ENCODE data around the gene PPP6R2. TPM values are rescaled to one million over a fixed set of nuclear protein-coding genes. Genes with fewer than 3 reads are reported as not detected.
A peak's percentile ranks its signal among the peaks of the same experiment; 100 is the strongest.

Gene PPP6R2
- total RNA-seq, 8 experiments from 2014 or later = 25.1 to 75.6 (median 40.4) TPM

DNA sequence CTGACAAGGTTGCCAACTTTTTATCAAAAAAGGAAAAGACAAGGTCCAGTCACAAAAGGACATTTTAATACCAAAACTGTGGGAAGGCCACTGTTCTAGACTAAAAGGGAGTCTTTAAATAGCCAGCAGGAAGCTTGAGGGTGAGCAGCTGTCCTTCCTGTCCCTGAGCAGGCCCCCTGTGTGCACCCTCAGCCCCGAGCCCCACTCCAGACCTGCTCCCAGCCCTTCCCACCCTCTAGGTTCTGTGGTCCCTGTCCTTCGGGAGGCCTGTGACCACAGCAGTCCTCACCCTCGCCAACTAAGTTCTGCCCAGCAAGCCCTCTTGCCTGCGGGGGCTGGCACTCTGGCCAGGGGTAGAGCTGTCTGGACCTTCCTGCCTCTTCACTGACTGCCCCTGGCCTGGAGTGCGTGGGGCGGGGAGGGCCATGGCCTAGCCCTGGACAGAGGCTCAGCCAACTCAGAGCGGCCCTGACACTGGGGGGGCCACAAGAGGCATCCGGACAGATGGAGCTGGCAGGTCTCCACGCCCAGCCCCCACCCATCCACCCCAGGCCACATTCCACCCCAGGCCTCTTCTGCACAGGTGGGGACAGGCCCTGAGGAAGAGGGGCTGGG lies 34.0 kb upstream of the PPP6R2 start:
- Histone ChIP-seq H3K4me3 (peak overlapping the region in 1 of 5 donors; percentile 3), H3K4me1 (replicated peaks in 1 of 2) (peaks cover 39 to 40% of the 10 kb centered on the region in 2 donors), H3K27ac (peak overlapping the region; percentile 24 to 84)
- 30% methylated on average over 2 of the region's 9 CpGs; no CpG with 5 or more reads in 9 of the 10 experiments for WGBS, 10 experiments
- in situ Hi-C loops (cut with MboI; ENCODE audit: low pct_unique_long_range_greater_than_20kb in 2 of 9, low sequenced_read_pairs in 9 of 9, unreplicated experiment in 9 of 9) = no loop called here
- ATAC-seq (replicated peaks in 6 of 8) = peak in 5 of 8 experiments; percentile 0 to 60 (median 45)

DNA sequence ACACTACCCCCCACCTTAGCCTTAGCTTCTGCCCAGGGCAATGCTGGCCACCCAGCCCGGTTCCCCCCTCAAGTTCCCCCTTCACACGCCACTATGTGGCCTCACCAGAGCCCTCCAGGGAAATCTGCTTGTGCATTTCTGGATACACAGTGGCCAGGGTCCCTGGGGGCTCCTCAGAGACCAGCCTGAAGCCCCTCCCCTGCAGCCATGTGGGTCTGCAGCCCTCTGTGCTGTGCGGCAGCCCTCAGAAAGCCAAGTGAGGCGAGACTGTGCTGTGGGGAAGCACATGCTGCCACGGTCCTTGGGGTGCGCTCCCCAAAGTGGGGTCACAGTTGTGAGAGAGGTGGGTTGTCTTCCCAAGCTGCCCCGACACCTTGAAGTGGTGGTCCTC lies 33.5 kb upstream of the PPP6R2 start:
- WGBS, 10 experiments = 67 to 100% (median 100%) methylated on average over 1 to 3 of the region's 7 CpGs; no CpG with 5 or more reads in 7 of the 10 experiments
- peak overlapping the region; percentile 24 to 84 for H3K27ac ChIP-seq
- H3K4me1 ChIP-seq (replicated peaks in 1 of 2) = peaks cover 40 to 42% of the 10 kb centered on the region in 2 donors

DNA sequence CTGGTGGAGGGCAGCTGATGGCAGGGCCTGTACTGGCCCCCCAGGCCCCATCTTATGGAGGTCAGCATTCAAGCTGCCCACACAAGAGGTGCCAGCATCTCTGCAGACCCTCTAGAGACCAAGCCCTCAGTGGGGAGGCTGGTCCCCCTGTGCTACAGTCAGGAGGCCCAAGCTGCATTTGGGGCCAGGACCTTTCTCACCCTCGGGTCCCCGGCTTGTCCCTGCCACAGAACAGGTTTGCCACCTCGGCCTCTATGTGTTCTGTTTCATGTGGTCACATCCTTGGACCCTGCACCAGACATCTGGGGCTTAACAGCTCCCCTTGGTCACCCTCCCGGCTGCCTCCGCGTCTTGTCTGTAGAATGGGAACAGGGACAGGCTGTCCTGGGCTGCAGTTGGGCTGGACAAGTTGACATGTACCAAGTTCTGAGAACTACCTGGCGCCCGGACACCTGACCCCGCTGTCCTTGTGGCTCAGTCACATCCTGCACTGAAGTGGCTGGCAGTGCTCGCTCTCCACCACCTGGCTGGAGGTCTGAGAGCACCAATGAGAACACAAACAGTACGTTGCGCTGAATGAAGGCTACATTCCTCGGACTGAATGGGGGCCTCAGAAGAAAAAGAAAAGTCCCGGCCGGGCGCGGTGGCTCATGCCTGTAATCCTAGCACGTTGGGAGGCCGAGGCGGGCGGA lies 33.0 kb upstream of the PPP6R2 start:
- H3K4me3 ChIP-seq = no peak overlapping the region
- no peak for ATAC-seq (replicated peaks in 6 of 8)
- H3K27ac ChIP-seq = peak overlapping the region in 1 of 2 donors; percentile 84
- WGBS, 10 experiments = 90 to 91% methylated on average over 6 to 11 of the region's 21 CpGs; no CpG with 5 or more reads in 8 of the 10 experiments
- peaks cover 37 to 41% of the 10 kb centered on the region in 2 donors for H3K4me1 ChIP-seq (replicated peaks in 1 of 2)
- in situ Hi-C loops (cut with MboI; ENCODE audit: low pct_unique_long_range_greater_than_20kb in 2 of 9, low sequenced_read_pairs in 9 of 9, unreplicated experiment in 9 of 9) = no loop called here

More for the DNA sequence above, 33.5 kb upstream of the PPP6R2 start:
- ATAC-seq (replicated peaks in 6 of 8) = peak in 5 of 8 experiments; percentile 0 to 75 (median 69)
- peak overlapping the region in 1 of 5 donors; percentile 3 for H3K4me3 ChIP-seq
- in situ Hi-C loops (cut with MboI; ENCODE audit: low pct_unique_long_range_greater_than_20kb in 2 of 9, low sequenced_read_pairs in 9 of 9, unreplicated experiment in 9 of 9) = no loop called here

GRCh38 chr22:50310949-50311444 lies 32.1 kb upstream of the PPP6R2 start:
- in situ Hi-C loops (cut with MboI; ENCODE audit: low pct_unique_long_range_greater_than_20kb in 2 of 9, low sequenced_read_pairs in 9 of 9, unreplicated experiment in 9 of 9) = no loop called here
- no peak for ATAC-seq (replicated peaks in 6 of 8)
- WGBS, 10 experiments = 90 to 100% methylated on average over 2 of the region's 16 CpGs; no CpG with 5 or more reads in 8 of the 10 experiments
- no peak overlapping the region for H3K4me3 ChIP-seq
- H3K4me1 ChIP-seq (replicated peaks in 1 of 2) = peaks cover 30 to 35% of the 10 kb centered on the region in 2 donors
- no peak overlapping the region for H3K27ac ChIP-seq

- no peak overlapping the region for H3K27ac ChIP-seq
These were observed 31.3 kb upstream of the PPP6R2 start for GRCh38 chr22:50311606-50312351.

DNA sequence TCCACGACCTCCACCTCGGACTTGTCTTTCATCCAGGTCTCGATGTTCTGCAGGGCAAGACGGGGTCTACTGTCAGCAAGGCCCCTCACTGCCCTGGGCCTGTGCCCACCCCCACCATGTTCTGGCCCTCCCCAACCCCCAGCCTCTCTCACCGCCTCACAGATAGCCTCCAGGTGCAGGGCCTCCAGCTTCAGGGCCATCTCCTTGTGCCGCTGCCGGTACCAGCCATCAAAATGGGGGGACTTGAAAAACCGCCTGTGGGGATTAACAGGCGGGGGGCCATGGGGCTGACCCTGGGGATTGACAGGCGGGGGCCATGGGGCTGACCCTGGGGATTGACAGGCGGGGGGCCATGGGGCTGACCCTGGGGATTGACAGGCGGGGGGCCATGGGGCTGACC lies 30.8 kb upstream of the PPP6R2 start:
- no CpG with 5 or more reads among the region's 12 CpGs for WGBS, 10 experiments
- in situ Hi-C loops (cut with MboI; ENCODE audit: low pct_unique_long_range_greater_than_20kb in 2 of 9, low sequenced_read_pairs in 9 of 9, unreplicated experiment in 9 of 9) = no loop called here
- Histone ChIP-seq H3K27ac (no peak overlapping the region), H3K4me3 (no peak overlapping the region), H3K4me1 (replicated peaks in 1 of 2) (peaks cover 30 to 35% of the 10 kb centered on the region in 2 donors)
- ATAC-seq (replicated peaks in 6 of 8) = no peak

More at GRCh38 chr22:50311606-50312351, 31.3 kb upstream of the PPP6R2 start:
- 100% methylated on average over 1 of the region's 23 CpGs; no CpG with 5 or more reads in 8 of the 10 experiments for WGBS, 10 experiments
- no peak for ATAC-seq (replicated peaks in 6 of 8)
- Histone ChIP-seq H3K4me3 (no peak overlapping the region), H3K4me1 (replicated peaks in 1 of 2) (peaks cover 30 to 35% of the 10 kb centered on the region in 2 donors)
- in situ Hi-C loops (cut with MboI; ENCODE audit: low pct_unique_long_range_greater_than_20kb in 2 of 9, low sequenced_read_pairs in 9 of 9, unreplicated experiment in 9 of 9) = no loop called here

- in situ Hi-C loops (cut with MboI; ENCODE audit: low pct_unique_long_range_greater_than_20kb in 2 of 9, low sequenced_read_pairs in 9 of 9, unreplicated experiment in 9 of 9) = no loop called here
- H3K27ac ChIP-seq = no peak overlapping the region
- peaks cover 27 to 32% of the 10 kb centered on the region in 2 donors for H3K4me1 ChIP-seq (replicated peaks in 1 of 2)
- H3K4me3 ChIP-seq = no peak overlapping the region
- no CpG with 5 or more reads among the region's 7 CpGs for WGBS, 10 experiments
- ATAC-seq (replicated peaks in 6 of 8) = no peak
These were observed 30.1 kb upstream of the PPP6R2 start for GRCh38 chr22:50313021-50313420.

DNA sequence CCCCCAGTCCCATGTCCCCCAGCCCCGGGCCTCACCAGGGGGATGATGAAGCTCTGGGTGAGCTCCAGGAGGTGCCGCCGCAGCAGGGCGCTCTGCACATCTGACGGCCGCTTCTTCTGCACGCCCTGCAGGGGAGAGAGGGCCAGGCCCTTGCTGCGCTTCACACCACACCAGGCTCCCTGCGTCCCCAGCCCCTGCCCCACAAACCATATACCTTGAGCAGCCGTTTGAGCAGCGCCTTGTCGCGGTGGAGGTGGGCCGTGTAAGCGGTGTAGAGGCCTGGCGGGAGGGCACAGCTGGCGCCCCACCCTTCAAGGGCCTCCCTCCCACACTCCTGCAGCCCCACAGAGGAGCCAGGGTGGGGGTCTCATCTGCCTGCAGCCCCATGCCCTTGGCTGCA lies 29.5 kb upstream of the PPP6R2 start:
- Histone ChIP-seq H3K4me3 (no peak overlapping the region), H3K4me1 (replicated peaks in 1 of 2) (peaks cover 23 to 26% of the 10 kb centered on the region in 2 donors), H3K27ac (no peak overlapping the region)
- WGBS, 10 experiments = 80% methylated on average over 1 of the region's 17 CpGs; no CpG with 5 or more reads in 9 of the 10 experiments
- ATAC-seq (replicated peaks in 6 of 8) = no peak
- in situ Hi-C loops (cut with MboI; ENCODE audit: low pct_unique_long_range_greater_than_20kb in 2 of 9, low sequenced_read_pairs in 9 of 9, unreplicated experiment in 9 of 9) = no loop called here

- Histone ChIP-seq H3K4me3 (no peak overlapping the region), H3K4me1 (replicated peaks in 1 of 2) (peaks cover 23 to 24% of the 10 kb centered on the region in 2 donors), H3K27ac (no peak overlapping the region)
- in situ Hi-C loops (cut with MboI; ENCODE audit: low pct_unique_long_range_greater_than_20kb in 2 of 9, low sequenced_read_pairs in 9 of 9, unreplicated experiment in 9 of 9) = no loop called here
- 70 to 80% methylated on average over 2 to 3 of the region's 14 CpGs; no CpG with 5 or more reads in 8 of the 10 experiments for WGBS, 10 experiments
- ATAC-seq (replicated peaks in 6 of 8) = no peak
These were observed 29.1 kb upstream of the PPP6R2 start for GRCh38 chr22:50314081-50314454.

DNA sequence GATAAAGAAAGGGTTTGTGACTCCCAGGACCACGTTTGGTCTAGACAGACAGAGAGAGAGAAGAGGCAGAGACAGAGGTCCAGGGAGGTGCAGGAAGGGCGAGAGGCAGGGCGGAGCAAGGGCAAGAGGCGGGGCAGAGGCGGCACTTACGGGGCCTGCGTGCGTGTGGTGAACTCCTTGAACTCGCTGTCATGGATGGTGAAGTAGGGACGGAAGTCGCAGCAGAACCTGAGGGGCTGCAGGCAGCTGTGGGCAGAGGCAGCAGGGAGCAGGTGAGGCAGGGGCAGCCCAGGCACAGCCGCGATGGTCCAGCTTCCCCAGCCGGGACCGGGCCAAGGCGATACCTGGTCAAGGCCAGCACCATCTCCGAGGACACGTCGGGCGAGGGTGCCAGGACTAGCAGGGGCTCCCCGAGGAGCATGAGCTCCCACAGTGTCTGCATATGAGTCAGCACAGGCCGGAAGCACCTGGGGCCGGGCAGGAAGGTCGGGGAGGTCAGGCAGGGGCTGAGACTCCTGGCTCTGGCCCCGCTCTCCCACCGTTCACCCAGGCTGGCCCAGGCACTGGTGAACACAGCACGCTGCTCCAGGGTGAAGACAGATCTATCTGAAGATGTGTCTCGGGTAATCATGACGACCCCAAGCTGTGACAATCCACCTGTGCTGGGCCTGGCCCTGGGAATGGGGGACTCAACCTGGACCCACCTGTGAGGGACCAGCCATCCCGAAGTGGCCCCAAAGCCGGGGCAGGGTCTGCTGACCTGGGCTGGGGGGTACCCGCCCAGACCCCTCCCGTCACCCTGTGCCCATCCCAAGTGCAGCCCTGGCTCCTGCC lies 28.5 kb upstream of the PPP6R2 start:
- peak in 3 of 8 experiments; percentile 11 to 56 (median 18) for ATAC-seq (replicated peaks in 6 of 8)
- Histone ChIP-seq H3K4me3 (no peak overlapping the region), H3K4me1 (replicated peaks in 1 of 2) (peaks cover 20 to 21% of the 10 kb centered on the region in 2 donors), H3K27ac (no peak overlapping the region)
- in situ Hi-C loops (cut with MboI; ENCODE audit: low pct_unique_long_range_greater_than_20kb in 2 of 9, low sequenced_read_pairs in 9 of 9, unreplicated experiment in 9 of 9) = no loop called here
- 17 to 60% (median 47%) methylated on average over 1 to 4 of the region's 33 CpGs; no CpG with 5 or more reads in 5 of the 10 experiments for WGBS, 10 experiments

DNA sequence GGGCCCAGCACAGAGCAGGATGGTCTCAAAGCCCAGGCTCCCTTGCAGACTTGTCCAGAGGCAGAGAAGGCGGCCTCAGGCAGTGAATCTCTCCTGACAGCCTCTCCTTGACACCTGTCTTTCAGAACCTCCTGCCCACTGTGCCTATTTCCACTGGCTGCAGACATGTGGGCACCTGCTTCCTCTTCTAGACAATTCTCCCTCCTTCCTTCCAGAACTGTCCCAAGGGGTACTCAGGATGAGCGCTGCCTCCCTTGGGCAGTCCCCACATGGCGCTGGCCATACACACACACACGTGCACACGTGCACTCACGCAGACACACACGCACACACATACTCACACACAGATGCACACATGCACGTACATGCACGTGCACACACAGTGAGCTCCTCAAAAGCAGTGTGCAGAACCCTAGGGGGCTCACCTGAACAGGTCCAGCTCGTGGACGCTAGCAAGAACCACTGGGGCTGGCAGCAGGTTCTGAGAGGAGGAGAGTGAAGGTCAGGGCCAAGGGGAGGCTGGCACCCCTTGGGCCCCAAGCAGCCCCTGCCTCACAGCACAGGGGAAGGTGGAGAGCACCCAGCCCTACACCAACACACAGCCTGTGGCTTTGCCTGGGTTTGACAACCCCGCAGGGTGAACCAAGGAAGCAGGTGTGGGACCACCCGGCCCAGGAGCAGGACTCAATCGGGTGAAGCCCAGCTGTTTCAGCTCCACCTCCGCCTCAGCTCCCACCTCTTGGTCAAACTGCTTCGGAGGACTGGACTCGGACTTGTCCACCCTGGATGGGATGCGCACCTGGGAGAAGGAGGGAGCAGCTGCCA lies 27.6 kb upstream of the PPP6R2 start:
- no peak for ATAC-seq (replicated peaks in 6 of 8)
- WGBS, 10 experiments = 75 to 100% (median 85%) methylated on average over 1 to 9 of the region's 18 CpGs; no CpG with 5 or more reads in 3 of the 10 experiments
- Histone ChIP-seq H3K4me3 (no peak overlapping the region), H3K27ac (no peak overlapping the region), H3K4me1 (replicated peaks in 1 of 2) (peaks cover 16 to 18% of the 10 kb centered on the region in 2 donors)
- in situ Hi-C loops (cut with MboI; ENCODE audit: low pct_unique_long_range_greater_than_20kb in 2 of 9, low sequenced_read_pairs in 9 of 9, unreplicated experiment in 9 of 9) = no loop called here
